Liver (tissue), 9 donors: ENCODE results near the gene GAS7. TPM values are rescaled to one million over a fixed set of nuclear protein-coding genes. Genes with fewer than 3 reads are reported as not detected.

Source experiments
- DNase-seq: peaks from one replicate; pipeline ENCODE4 v3.0.0-alpha.2; 2017; ENCODE audit warnings: low spot score
- H3K27ac ChIP-seq, 2 donors: one replicate each; pipeline ENCODE4 v1.7.0; 2013; ENCODE audit warnings: inconsistent platforms in 2 of 2, low read length in 2 of 2, control low read depth in 1 of 2, low read depth in 1 of 2, mild to moderate bottlenecking in 1 of 2
- H3K27me3 ChIP-seq, 4 donors: one replicate each; pipeline versions ENCODE4 v1.6.1 to v1.7.0; 2013; ENCODE audit warnings: low read length in 3 of 4, inconsistent platforms in 1 of 4, mild to moderate bottlenecking in 1 of 4, moderate library complexity in 1 of 4; ENCODE audit not compliant: control insufficient read depth in 4 of 4, insufficient read depth in 4 of 4
- H3K36me3 ChIP-seq, 4 donors: one replicate each; pipeline versions ENCODE4 v1.6.1 to v1.7.0; 2013; ENCODE audit warnings: low read length in 3 of 4, mild to moderate bottlenecking in 3 of 4, low read depth in 1 of 4, moderate library complexity in 1 of 4; ENCODE audit not compliant: control insufficient read depth in 4 of 4, insufficient read depth in 3 of 4
- H3K4me1 ChIP-seq, 4 donors: one replicate each; pipeline versions ENCODE4 v1.6.1 to v1.7.0; 2013; ENCODE audit warnings: low read length in 3 of 4, mild to moderate bottlenecking in 3 of 4, moderate library complexity in 1 of 4; ENCODE audit not compliant: control insufficient read depth in 4 of 4, insufficient read depth in 4 of 4
- H3K4me3 ChIP-seq, 3 donors: one replicate each; pipeline versions ENCODE4 v1.6.1 to v1.7.0; 2013; ENCODE audit warnings: low read length in 3 of 3, control low read depth in 1 of 3, low read depth in 1 of 3, mild to moderate bottlenecking in 1 of 3
- H3K9ac ChIP-seq, 2 donors: one replicate each; pipeline ENCODE4 v1.7.0; 2013; ENCODE audit warnings: low read length in 2 of 2, mild to moderate bottlenecking in 2 of 2, moderate library complexity in 2 of 2, control low read depth in 1 of 2, low read depth in 1 of 2
- H3K9me3 ChIP-seq, 4 donors: one replicate each; pipeline versions ENCODE4 v1.6.1 to v1.7.0; 2013; ENCODE audit warnings: low read length in 3 of 4; ENCODE audit not compliant: control insufficient read depth in 4 of 4
- EGR1 ChIP-seq, 2 donors: IDR thresholded peaks; 2 replicates each; pipeline ENCODE4 v1.6.1; 2016 to 2018; ENCODE audit warnings: antibody characterized with exemption in 2 of 2, low read depth in 2 of 2
- FOXA1 ChIP-seq: IDR thresholded peaks from 2 replicates; pipeline ENCODE4 v1.6.1; 2016; ENCODE audit warnings: antibody characterized with exemption
- FOXA2 ChIP-seq: IDR thresholded peaks from 2 replicates; pipeline ENCODE4 v1.6.1; 2016; ENCODE audit warnings: antibody characterized with exemption
- GABPA ChIP-seq, 2 donors: IDR thresholded peaks in 1 of 2; conservative IDR thresholded peaks in 1 of 2; 2 replicates each; pipeline ENCODE4 v1.6.1; 2016; ENCODE audit warnings: antibody characterized with exemption in 2 of 2, mild to moderate bottlenecking in 1 of 2, moderate library complexity in 1 of 2
- HNF4A ChIP-seq, 2 donors: conservative IDR thresholded peaks; 2 replicates each; pipeline ENCODE4 v1.6.1; 2016; ENCODE audit warnings: antibody characterized with exemption in 2 of 2, mild to moderate bottlenecking in 2 of 2
- HNF4G ChIP-seq: IDR thresholded peaks from 2 replicates; pipeline ENCODE4 v1.6.1; 2016; ENCODE audit warnings: antibody characterized with exemption
- JUND ChIP-seq, 2 donors: IDR thresholded peaks; 2 replicates each; pipeline ENCODE4 v1.6.1; 2016; ENCODE audit warnings: antibody characterized with exemption in 2 of 2
- NR2F2 ChIP-seq: IDR thresholded peaks from 2 replicates; pipeline ENCODE4 v1.6.1; 2016; ENCODE audit warnings: antibody characterized with exemption
- RAD21 ChIP-seq, 2 donors: IDR thresholded peaks; 2 replicates each; pipeline ENCODE4 v1.6.1; 2016; ENCODE audit warnings: antibody characterized with exemption in 2 of 2, mild to moderate bottlenecking in 2 of 2
- REST ChIP-seq: IDR thresholded peaks from 2 replicates; pipeline ENCODE4 v1.6.1; 2016; ENCODE audit warnings: antibody characterized with exemption, mild to moderate bottlenecking
- RXRA ChIP-seq, 2 donors: IDR thresholded peaks; 2 replicates each; pipeline ENCODE4 v1.6.1; 2017 to 2018; ENCODE audit warnings: antibody characterized with exemption in 2 of 2, mild to moderate bottlenecking in 1 of 2
- SP1 ChIP-seq: IDR thresholded peaks from 2 replicates; pipeline ENCODE4 v1.6.1; 2018; ENCODE audit warnings: antibody characterized with exemption, mild to moderate bottlenecking
- TAF1 ChIP-seq: conservative IDR thresholded peaks from 2 replicates; pipeline ENCODE4 v1.6.1; 2016; ENCODE audit warnings: antibody characterized with exemption, mild to moderate bottlenecking
- YY1 ChIP-seq: IDR thresholded peaks from 2 replicates; pipeline ENCODE4 v1.6.1; 2016; ENCODE audit warnings: antibody characterized with exemption, mild to moderate bottlenecking
- WGBS: extraction: QIAGEN DNeasy Blood & Tissue Kit; methylation state at CpG from one replicate; pipeline ENCODE4 v1.1.7; 2013; 5-methylcytosine and 5-hydroxymethylcytosine counted together
- polyA plus RNA-seq, 2 donors: library from polyadenylated mRNA; stranded (reverse) in 1 of 2; unstranded in 1 of 2; fragments of 200-250 nt in 1 of 2; fragments of >200 nt in 1 of 2; fragmentation: Nextera tagmentation in 1 of 2; extraction: Ambion mirVana in 1 of 2; gene quantifications; one replicate each; pipeline versions ENCODE4 v1.2.1 to v1.2.3, GENCODE V29; 2013 to 2015
- total RNA-seq, 2 donors: library from RNA; depleted of rRNA; stranded (reverse); fragments of >200 nt; gene quantifications; one replicate each; pipeline ENCODE4 v1.2.3, GENCODE V29; 2014
- TF ChIP-seq, protein P1 (sequence below): IDR thresholded peaks from 2 replicates; pipeline ENCODE4 v1.6.1; 2016; ENCODE audit warnings: antibody characterized with exemption
- TF ChIP-seq, protein P2 (sequence below): IDR thresholded peaks from 2 replicates; pipeline ENCODE4 v1.6.1; 2016; ENCODE audit warnings: antibody characterized with exemption
- TF ChIP-seq, protein P3 (sequence below): fragments of 150-350 bp; IDR thresholded peaks from 2 replicates; pipeline ENCODE4 v1.5.1; 2017; ENCODE audit warnings: improper control_type of control experiment, low read depth, low read length; ENCODE audit not compliant: missing input control
- TF ChIP-seq, protein P4 (sequence below): IDR thresholded peaks from 2 replicates; pipeline ENCODE4 v1.6.1; 2016; ENCODE audit warnings: antibody characterized with exemption
- donor health status: healthy.
- donor health status: healthy.
- donor health status: healthy.
- donor health status: healthy.
- donor health status: healthy.

The GAS7 gene
- total and polyA plus RNA-seq, 4 donors, result 0.79 to 6.1 (median 2.5) TPM

- Histone ChIP-seq H3K4me3 (no peak overlapping the region), H3K9me3 (peaks cover 1 to 12% (median 4%) of the 10 kb centered on the region in 4 donors), H3K36me3 (no peaks in the 10 kb centered on the region), H3K4me1 (no peaks in the 10 kb centered on the region), H3K27me3 (no peaks in the 10 kb centered on the region), H3K27ac (no peak overlapping the region), H3K9ac (no peak overlapping the region)
- WGBS, result 63% methylated on average over 7 of the region's 7 CpGs
- no peak for DNase-seq
- TF ChIP-seq FOXA2 (no peak), EGR1 (IDR thresholded peaks at IDR 0.05; ENCODE audit: low read depth in 2 of 2) (no peak), HNF4G (no peak), YY1 (no peak), NR2F2 (no peak), GABPA (IDR thresholded peaks at IDR 0.05 in 1 of 2, conservative IDR thresholded peaks at IDR 0.05 in 1 of 2) (no peak), RAD21 (IDR thresholded peaks at IDR 0.05) (no peak), FOXA1 (no peak), JUND (IDR thresholded peaks at IDR 0.05) (no peak), SP1 (no peak), HNF4A (conservative IDR thresholded peaks at IDR 0.05) (no peak), RXRA (IDR thresholded peaks at IDR 0.05) (no peak), TAF1 (no peak), REST (no peak)
- TF ChIP-seq, protein P1, sequence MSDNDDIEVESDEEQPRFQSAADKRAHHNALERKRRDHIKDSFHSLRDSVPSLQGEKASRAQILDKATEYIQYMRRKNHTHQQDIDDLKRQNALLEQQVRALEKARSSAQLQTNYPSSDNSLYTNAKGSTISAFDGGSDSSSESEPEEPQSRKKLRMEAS, result no peak
- TF ChIP-seq, protein P2, sequence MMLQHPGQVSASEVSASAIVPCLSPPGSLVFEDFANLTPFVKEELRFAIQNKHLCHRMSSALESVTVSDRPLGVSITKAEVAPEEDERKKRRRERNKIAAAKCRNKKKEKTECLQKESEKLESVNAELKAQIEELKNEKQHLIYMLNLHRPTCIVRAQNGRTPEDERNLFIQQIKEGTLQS, result no peak
- TF ChIP-seq, protein P3, sequence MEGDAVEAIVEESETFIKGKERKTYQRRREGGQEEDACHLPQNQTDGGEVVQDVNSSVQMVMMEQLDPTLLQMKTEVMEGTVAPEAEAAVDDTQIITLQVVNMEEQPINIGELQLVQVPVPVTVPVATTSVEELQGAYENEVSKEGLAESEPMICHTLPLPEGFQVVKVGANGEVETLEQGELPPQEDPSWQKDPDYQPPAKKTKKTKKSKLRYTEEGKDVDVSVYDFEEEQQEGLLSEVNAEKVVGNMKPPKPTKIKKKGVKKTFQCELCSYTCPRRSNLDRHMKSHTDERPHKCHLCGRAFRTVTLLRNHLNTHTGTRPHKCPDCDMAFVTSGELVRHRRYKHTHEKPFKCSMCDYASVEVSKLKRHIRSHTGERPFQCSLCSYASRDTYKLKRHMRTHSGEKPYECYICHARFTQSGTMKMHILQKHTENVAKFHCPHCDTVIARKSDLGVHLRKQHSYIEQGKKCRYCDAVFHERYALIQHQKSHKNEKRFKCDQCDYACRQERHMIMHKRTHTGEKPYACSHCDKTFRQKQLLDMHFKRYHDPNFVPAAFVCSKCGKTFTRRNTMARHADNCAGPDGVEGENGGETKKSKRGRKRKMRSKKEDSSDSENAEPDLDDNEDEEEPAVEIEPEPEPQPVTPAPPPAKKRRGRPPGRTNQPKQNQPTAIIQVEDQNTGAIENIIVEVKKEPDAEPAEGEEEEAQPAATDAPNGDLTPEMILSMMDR, result no peak
- TF ChIP-seq, protein P4, sequence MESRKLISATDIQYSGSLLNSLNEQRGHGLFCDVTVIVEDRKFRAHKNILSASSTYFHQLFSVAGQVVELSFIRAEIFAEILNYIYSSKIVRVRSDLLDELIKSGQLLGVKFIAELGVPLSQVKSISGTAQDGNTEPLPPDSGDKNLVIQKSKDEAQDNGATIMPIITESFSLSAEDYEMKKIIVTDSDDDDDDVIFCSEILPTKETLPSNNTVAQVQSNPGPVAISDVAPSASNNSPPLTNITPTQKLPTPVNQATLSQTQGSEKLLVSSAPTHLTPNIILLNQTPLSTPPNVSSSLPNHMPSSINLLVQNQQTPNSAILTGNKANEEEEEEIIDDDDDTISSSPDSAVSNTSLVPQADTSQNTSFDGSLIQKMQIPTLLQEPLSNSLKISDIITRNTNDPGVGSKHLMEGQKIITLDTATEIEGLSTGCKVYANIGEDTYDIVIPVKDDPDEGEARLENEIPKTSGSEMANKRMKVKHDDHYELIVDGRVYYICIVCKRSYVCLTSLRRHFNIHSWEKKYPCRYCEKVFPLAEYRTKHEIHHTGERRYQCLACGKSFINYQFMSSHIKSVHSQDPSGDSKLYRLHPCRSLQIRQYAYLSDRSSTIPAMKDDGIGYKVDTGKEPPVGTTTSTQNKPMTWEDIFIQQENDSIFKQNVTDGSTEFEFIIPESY, result no peak
Observed at GRCh38 chr17:9860851-9861250, 337.6 kb downstream of the GAS7 start.

Other genes starting within 250 kb of the GAS7 start
- not detected for gene MYH13, start 174.4 kb upstream of the GAS7 start, total RNA-seq
- gene MYH13, start 174.4 kb upstream of the GAS7 start, polyA plus RNA-seq, result not detected
- under 1 TPM in 1 of 2 donors, not detected in 1; 0.14 TPM for gene MYH8, start 223.3 kb upstream of the GAS7 start, total RNA-seq
- gene MYH8, start 223.3 kb upstream of the GAS7 start, polyA plus RNA-seq, result not detected